Activated T-helper 17 cell treated with anti-CD3 and anti-CD28 coated beads, Interleukin-2, amount 50 U/mL, for 72 hours (primary cell): ENCODE data around the gene HDAC4. TPM values are rescaled to one million over a fixed set of nuclear protein-coding genes. Genes with fewer than 3 reads are reported as not detected.
A peak's percentile ranks its signal among the peaks of the same experiment; 100 is the strongest.

Source experiments
- ATAC-seq: fragments of 150-1000 bp; cut with Tn5 transposase; replicated peaks from 2 replicates; pipeline ENCODE4 v1.10.0; 2021; ENCODE audit warnings: mild to moderate bottlenecking, moderate library complexity
- H3K27ac Mint-ChIP-seq: one replicate; pipeline ENCODE4 v1.8.0; 2022; ENCODE audit warnings: mixed read lengths
- H3K27me3 Mint-ChIP-seq: one replicate; pipeline ENCODE4 v1.8.0; 2022; ENCODE audit warnings: mixed read lengths
- H3K36me3 Mint-ChIP-seq: one replicate; pipeline ENCODE4 v1.8.0; 2022; ENCODE audit warnings: low read depth, mild to moderate bottlenecking, mixed read lengths
- H3K4me1 Mint-ChIP-seq: one replicate; pipeline ENCODE4 v1.8.0; 2022; ENCODE audit warnings: mixed read lengths
- H3K4me3 Mint-ChIP-seq: one replicate; pipeline ENCODE4 v1.8.0; 2022; ENCODE audit warnings: mild to moderate bottlenecking, mixed read lengths
- H3K9me3 Mint-ChIP-seq: one replicate; pipeline ENCODE4 v1.8.0; 2022; ENCODE audit warnings: mixed read lengths
- total RNA-seq, 2 donors: library from RNA; stranded (reverse); gene quantifications; one replicate each; pipeline ENCODE4 v1.2.3, GENCODE V29; 2022

HDAC4 gene
- total RNA-seq, 2 donors from 2014 or later = 34.3 to 52.9 TPM

DNA sequence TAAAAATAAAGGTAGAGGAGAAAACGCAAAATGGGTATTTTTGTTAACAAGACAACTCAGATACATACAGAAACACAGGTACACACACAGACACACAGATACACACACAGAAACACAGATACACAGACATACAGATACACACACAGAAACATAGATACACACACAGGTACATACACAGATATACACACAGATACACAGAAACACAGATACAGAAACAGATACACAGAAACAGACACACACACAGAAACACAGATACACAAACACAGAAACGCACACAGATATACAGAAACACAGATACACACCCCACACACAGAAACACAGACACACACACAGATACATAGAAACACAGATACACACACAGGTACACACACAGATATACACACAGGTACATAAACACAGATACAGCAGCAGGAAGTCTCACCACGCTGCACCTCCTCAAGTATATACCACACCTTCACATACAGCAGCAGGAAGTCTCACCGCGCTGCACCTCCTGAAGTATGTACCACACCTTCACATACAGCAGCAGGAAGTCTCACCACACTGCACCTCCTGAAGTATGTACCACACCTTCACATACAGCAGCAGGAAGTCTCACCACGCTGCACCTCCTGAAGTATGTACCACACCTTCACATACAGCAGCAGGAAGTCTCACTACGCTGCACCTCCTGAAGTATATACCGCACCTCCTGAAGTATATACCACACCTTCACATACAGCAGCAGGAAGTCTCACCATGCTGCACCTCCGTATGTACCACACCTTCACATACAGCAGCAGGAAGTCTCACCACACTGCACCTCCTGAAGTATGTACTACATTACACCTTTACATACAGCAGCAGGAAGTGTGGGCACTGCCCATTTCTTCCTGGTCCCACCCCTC is 250.5 kb downstream of the HDAC4 start:
- H3K4me1 Mint-ChIP-seq = peaks cover 5% of the 10 kb centered on the region

DNA sequence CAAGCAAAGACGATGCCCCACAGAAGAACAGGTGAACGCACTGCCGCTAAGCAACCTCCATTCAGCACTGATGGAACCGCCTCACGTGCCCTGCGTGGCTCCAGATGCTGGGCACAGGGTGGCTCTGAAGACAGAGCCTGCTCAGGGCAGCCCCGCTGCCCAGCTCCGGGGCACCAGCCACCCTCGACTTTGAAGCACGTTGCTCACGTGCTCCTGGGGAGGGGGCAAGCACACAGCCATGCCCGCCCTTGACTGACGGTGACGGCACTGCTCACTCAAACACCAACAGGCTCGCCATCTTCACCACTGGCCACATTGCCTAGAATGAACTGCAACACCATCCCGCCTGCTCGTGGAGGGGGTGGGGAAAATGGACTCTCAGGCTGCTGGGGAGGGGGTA is 251.3 kb downstream of the HDAC4 start:
- ATAC-seq = no peak
- Mint-ChIP-seq H3K27ac (no peak overlapping the region), H3K9me3 (peaks cover 5% of the 10 kb centered on the region), H3K27me3 (no peaks in the 10 kb centered on the region), H3K4me3 (no peak overlapping the region), H3K4me1 (peaks cover 5% of the 10 kb centered on the region), H3K36me3 (peaks cover 60% of the 10 kb centered on the region)

More for the DNA sequence above, 250.5 kb downstream of the HDAC4 start:
- no peak overlapping the region for H3K4me3 Mint-ChIP-seq
- peaks cover 62% of the 10 kb centered on the region for H3K36me3 Mint-ChIP-seq
- peaks cover 5% of the 10 kb centered on the region for H3K9me3 Mint-ChIP-seq
- no peak overlapping the region for H3K27ac Mint-ChIP-seq
- H3K27me3 Mint-ChIP-seq = no peaks in the 10 kb centered on the region
- no peak for ATAC-seq

DNA sequence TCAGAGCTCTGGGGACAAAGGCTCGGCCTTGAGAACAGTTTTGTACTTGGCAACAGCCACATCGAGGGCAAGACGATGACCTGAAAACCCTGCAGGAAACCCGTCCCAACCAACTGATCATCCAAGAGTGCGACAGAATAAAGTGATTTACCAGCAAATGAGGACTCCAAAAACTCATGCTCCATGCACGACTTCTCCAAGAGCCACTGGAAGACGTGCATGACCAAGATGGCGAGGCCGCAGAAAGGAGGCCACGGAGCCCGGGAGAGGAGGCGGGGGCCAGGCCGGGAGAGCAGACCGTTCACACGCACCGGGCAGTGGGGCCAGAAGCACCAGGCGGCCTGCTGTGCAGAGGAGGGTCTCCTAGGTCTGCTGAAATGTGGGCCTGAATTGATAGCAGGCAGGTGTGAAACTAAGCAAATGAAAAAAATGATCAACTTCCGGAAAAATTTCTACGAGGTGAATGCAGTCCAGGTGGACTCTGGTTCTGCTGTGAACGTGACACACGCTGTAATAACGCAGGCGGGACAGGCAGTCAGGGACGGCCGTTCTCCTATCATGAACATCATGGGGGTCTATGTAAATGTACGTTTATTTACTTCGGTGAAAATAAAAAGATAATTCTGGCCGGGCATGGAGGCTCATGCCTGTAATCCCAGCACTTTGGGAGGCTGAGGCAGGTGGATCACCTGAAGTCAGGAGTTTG is 252.2 kb downstream of the HDAC4 start:
- Mint-ChIP-seq H3K27me3 (no peaks in the 10 kb centered on the region), H3K4me1 (peaks cover 5% of the 10 kb centered on the region), H3K9me3 (peaks cover 5% of the 10 kb centered on the region), H3K36me3 (peaks cover 59% of the 10 kb centered on the region), H3K27ac (no peak overlapping the region), H3K4me3 (no peak overlapping the region)
- no peak for ATAC-seq

DNA sequence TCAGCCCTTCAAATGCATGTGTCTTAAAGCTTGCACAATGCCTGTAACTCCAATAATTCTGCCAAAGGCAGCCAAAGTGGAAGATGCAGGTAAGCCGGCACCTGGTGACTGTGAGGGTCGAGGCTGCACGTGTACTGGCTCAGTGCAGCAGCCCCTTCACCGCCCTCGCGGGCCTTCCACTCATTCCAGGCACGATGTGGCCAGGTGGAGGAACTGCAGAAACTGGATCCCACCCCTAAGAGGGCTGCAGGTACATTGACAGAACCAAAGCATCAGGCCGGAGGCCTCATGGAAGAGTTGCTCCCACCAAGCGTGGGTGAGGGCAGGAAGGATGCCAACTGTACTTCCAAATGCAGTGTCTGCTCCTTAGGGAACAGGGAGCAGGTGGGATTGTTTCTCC is 253.4 kb downstream of the HDAC4 start:
- H3K9me3 Mint-ChIP-seq = peaks cover 5% of the 10 kb centered on the region
- ATAC-seq = no peak
- no peak overlapping the region for H3K4me3 Mint-ChIP-seq
- H3K27ac Mint-ChIP-seq = no peak overlapping the region
- no peaks in the 10 kb centered on the region for H3K27me3 Mint-ChIP-seq
- peaks cover 58% of the 10 kb centered on the region for H3K36me3 Mint-ChIP-seq
- peaks cover under 1% of the 10 kb centered on the region for H3K4me1 Mint-ChIP-seq

DNA sequence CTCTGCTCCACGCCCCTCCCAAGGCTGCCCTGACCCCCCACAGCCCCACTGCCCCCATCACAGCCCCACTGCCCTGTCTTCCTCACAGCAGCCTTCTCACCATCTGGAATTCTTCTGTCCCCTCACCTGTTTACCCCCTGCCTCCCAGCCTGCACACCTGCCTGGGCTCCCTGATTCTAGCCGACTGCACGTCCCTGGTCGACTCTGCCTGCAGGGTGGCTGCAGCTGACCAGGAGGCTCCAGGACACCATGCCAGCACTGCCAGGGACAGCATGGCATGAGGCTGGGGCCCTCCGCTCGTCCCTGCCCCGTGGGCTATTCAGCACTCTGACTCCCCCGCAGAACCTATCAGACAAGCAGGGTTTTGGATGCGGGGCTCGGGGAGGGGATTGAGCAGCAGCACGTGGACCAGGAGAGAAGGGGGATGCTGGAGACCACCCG is 254.1 kb downstream of the HDAC4 start:
- peaks cover 58% of the 10 kb centered on the region for H3K36me3 Mint-ChIP-seq

DNA sequence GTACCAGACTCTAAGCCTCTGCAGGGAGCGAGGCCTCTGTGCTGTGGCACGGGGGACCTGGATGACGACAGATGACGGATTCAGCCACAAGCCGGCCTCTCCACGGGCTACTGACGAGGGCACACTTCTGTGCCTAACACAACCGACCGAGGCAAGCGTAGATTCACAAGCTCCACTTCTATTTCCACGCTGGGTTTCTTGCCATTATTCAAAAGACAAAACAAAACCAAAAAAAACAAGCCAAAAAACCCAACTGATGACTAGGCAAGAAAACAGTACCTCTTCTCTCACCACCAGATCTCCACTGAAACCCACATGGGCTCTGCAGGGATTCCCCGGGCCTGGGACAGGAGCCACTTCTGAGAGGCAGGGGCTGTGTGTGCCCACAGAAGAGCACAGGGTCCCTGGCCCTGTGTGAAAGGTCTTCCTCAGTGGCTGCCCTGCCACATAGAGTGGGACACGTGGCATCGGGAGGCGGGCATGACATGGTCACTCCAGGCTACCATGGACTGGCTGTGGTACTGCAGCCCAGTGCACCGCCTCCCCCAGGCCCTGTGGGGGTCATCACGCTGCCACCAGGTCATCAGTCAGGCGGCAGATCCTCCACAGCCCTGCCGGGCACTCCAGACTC is 254.7 kb downstream of the HDAC4 start:
- Mint-ChIP-seq H3K9me3 (peaks cover 5% of the 10 kb centered on the region), H3K27me3 (no peaks in the 10 kb centered on the region), H3K27ac (no peak overlapping the region), H3K4me3 (no peak overlapping the region), H3K4me1 (no peaks in the 10 kb centered on the region), H3K36me3 (peaks cover 64% of the 10 kb centered on the region)
- peak; percentile 78 for ATAC-seq

More for the DNA sequence above, 254.1 kb downstream of the HDAC4 start:
- Mint-ChIP-seq H3K9me3 (peaks cover 5% of the 10 kb centered on the region), H3K27me3 (no peaks in the 10 kb centered on the region), H3K27ac (no peak overlapping the region), H3K4me1 (no peaks in the 10 kb centered on the region), H3K4me3 (no peak overlapping the region)
- no peak for ATAC-seq

DNA sequence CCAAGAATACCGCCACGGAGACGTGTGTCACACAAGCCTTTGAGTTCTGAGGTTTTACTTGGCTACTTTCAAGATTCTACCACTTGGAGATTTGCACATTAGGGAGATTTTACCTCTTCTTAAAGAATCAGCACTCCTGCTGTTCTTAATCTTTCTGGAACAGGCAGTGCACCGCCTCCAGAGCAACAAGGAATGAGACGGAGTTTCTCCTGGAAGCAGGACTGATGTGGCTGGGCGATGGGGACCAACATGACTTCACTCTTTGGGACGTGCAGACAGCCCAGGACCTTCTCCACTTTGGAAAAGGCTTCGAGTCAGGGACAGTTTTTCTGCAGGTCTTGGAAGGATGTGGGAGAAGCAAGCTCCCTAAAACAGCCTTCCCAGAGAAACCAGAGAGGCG is 255.2 kb downstream of the HDAC4 start:
- no peaks in the 10 kb centered on the region for H3K4me1 Mint-ChIP-seq
- peaks cover 65% of the 10 kb centered on the region for H3K36me3 Mint-ChIP-seq
- no peak for ATAC-seq

DNA sequence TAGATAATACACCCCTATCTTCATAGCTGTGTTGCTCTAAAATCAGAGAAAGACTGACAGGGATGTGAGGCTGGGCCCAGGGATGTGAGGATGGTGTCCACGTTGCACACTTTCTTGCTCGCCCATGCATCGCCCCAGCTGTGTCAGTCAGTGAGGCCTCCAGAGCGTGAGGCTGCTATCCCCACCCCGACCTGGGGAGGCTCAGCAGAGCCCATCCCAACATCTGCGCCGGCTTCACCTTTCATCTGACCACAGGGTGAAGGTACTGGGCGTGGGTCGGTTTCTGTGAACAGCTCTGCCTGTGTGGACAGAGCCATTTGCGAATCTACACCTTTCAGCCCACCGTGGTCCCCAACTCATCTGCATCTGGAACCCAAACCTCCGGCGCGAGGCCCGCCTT is 255.7 kb downstream of the HDAC4 start:
- Mint-ChIP-seq H3K27ac (no peak overlapping the region), H3K36me3 (peaks cover 61% of the 10 kb centered on the region)

More for the DNA sequence above, 255.2 kb downstream of the HDAC4 start:
- Mint-ChIP-seq H3K4me3 (no peak overlapping the region), H3K27me3 (no peaks in the 10 kb centered on the region), H3K27ac (no peak overlapping the region), H3K9me3 (peaks cover 5% of the 10 kb centered on the region)

DNA sequence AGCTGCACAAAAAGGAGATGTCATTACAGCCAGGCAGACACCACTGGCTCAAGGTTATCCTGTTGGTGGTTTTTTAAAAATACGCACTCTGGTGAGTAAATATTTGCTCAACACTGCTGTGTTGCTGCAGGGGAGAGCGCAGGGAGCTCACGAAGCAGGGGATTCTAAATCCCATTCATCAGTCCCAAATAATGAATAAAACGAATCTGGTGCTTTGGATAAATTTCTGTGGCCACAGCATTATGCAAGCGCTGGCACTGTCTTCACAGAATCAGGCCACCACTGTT is 256.2 kb downstream of the HDAC4 start:
- peaks cover 65% of the 10 kb centered on the region for H3K36me3 Mint-ChIP-seq
- no peak overlapping the region for H3K4me3 Mint-ChIP-seq
- no peak for ATAC-seq

More for the DNA sequence above, 255.7 kb downstream of the HDAC4 start:
- Mint-ChIP-seq H3K9me3 (peaks cover 1% of the 10 kb centered on the region), H3K4me3 (no peak overlapping the region), H3K4me1 (no peaks in the 10 kb centered on the region), H3K27me3 (no peaks in the 10 kb centered on the region)
- no peak for ATAC-seq

DNA sequence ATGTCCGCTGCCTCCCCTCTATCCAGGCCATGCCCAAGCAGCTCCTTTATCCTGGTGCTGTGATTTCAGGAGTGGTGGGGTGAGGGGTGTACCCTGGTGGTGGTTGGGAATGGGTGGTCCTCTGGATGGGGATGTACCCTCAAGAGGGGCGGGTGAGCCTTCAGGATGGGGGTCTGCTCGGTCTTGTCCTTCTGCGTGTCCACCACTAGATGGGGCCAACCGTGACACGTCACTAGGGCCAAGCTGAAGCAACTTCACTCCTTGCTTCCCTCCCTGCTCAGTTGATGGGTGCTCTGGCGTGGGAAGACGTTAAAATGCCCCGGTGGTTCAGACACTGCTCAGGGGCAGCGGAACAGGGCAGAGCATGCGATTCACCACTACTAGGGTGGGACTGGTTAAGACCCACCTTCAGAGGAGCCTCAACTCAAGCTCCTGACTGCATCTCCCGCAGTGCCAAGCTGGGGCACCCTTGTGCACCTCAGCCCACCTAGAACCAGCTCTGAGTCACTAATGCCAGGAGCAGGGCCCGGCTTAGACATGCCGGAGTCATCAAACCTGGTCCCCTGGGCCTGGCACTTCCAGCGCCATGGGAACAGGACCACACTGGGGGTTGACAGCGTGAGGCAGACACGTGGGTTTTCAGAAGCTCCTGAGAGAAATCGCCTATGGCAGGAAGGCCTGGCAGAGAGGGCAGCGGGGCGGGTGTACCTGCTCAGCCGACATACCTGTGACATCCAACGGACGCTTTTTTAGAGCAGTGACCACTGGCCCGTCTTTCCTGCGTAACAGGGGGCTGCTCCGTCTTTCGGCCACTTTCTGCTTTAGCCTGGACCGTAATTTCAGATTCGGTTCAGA is 256.7 kb downstream of the HDAC4 start:
- Mint-ChIP-seq H3K4me3 (no peak overlapping the region), H3K4me1 (peaks cover 3% of the 10 kb centered on the region), H3K9me3 (no peaks in the 10 kb centered on the region), H3K36me3 (peaks cover 70% of the 10 kb centered on the region), H3K27ac (no peak overlapping the region), H3K27me3 (no peaks in the 10 kb centered on the region)
- ATAC-seq = peak; percentile 40

More for the DNA sequence above, 256.2 kb downstream of the HDAC4 start:
- no peak overlapping the region for H3K27ac Mint-ChIP-seq
- no peaks in the 10 kb centered on the region for H3K9me3 Mint-ChIP-seq
- H3K4me1 Mint-ChIP-seq = no peaks in the 10 kb centered on the region
- H3K27me3 Mint-ChIP-seq = no peaks in the 10 kb centered on the region

DNA sequence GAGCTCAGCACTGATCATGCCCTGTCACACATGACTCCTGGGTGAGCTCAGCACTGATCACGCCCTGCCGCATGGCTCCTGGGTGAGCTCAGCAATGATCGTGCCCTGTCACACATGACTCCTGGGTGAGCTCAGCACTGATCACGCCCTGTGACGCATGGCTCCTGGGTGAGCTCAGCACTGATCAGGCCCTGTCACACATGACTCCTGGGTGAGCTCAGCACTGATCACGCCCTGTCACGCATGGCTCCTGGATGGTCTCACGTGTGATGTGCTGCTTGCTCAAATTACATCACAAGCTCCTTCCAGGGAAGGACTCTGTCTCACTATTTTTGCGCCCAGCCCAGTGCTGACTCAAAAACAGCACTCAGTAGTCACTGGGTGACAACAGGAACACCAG is 258.0 kb downstream of the HDAC4 start:
- ATAC-seq = no peak
- no peaks in the 10 kb centered on the region for H3K9me3 Mint-ChIP-seq
- peaks cover 70% of the 10 kb centered on the region for H3K36me3 Mint-ChIP-seq
- H3K4me1 Mint-ChIP-seq = peaks cover 4% of the 10 kb centered on the region
- no peak overlapping the region for H3K27ac Mint-ChIP-seq
- H3K27me3 Mint-ChIP-seq = no peaks in the 10 kb centered on the region
- no peak overlapping the region for H3K4me3 Mint-ChIP-seq

DNA sequence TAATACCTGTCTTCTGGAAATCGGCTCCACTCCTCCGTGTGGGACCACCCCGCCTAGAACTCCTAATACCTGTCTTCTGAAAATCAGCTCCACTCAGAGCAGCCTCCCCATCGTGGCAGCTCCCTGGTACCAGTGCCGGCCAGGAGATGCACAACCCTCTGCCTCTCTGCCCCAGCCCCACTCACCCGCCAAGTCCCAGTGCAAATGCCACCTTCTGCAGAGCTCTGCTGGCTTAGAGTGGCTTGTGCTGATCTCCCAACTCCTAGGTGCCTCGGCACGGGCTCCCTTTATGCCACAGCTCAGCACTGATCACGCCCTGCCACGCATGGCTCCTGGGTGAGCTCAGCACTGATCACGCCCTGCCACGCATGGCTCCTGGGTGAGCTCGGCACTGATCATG is 258.5 kb downstream of the HDAC4 start:
- Mint-ChIP-seq H3K27me3 (no peaks in the 10 kb centered on the region), H3K4me1 (peaks cover 4% of the 10 kb centered on the region), H3K4me3 (no peak overlapping the region), H3K9me3 (no peaks in the 10 kb centered on the region), H3K27ac (no peak overlapping the region), H3K36me3 (peaks cover 72% of the 10 kb centered on the region)
- ATAC-seq = no peak

DNA sequence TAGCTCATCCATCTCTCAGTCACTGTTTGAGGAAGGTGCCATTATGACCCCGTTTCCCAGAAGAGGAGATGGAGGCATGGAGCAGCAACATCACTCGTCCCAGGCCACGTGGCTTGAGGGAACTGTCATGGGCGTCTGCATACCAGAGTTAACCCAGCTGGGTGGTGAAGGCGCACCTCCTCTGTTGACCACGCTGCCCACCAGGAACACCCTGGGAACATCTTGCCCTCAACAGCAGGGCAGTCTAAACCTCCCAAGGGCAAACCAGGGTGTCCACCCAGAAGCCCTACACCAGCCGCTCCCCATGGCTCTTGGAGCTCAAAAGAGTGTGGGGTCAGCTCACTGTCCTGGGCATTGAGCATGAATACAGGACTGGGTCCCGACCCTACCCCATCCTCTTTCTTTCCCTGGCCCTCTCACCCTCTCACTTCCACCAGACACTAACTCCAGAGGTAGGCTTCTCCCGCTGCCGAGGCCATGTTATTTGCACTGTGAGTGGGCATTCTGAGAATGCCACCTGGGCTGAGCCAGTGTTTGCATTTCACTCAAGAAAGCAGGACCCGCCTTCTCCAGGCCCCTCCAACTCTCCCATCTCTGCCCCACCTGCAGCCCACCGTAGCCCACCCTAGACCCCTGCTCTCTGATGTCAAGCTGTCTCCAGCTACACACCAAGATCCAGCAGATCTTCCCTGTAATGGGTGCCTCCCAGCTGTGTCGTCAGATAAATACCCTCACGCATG is 259.6 kb downstream of the HDAC4 start:
- Mint-ChIP-seq H3K4me1 (peaks cover 4% of the 10 kb centered on the region), H3K27ac (peak overlapping the region; percentile 38), H3K9me3 (peaks cover 3% of the 10 kb centered on the region), H3K4me3 (no peak overlapping the region), H3K36me3 (peaks cover 83% of the 10 kb centered on the region), H3K27me3 (no peaks in the 10 kb centered on the region)
- no peak for ATAC-seq
